ENCODE measurements around the gene WASF2.

GRCh38 chr1:27489973-27490741 lies at the start of gene WASF2:
- TF ChIP-seq CTCF (IDR thresholded peaks at IDR 0.05; ENCODE audit: low read length) (no peak), EZH2 (IDR thresholded peaks at IDR 0.05; ENCODE audit: borderline replicate concordance, low read length) (no peak)

All from OCI-LY1 (cell line).